Progenitor cell of endocrine pancreas (in vitro differentiated cells): Measurements from ENCODE around the gene APOL5. TPM values are rescaled to one million over a fixed set of nuclear protein-coding genes. Genes with fewer than 3 reads are reported as not detected.
A peak's percentile ranks its signal among the peaks of the same experiment; 100 is the strongest.
"Not testable (repeated sequence)": the region's sequence is repeated elsewhere in the genome, so short reads cannot be mapped to it uniquely, and the experiment has no call there.

Source experiments
- DNase-seq: peaks from one replicate; pipeline ENCODE4 v3.0.0; 2021; ENCODE audit warnings: low spot score; ENCODE audit not compliant: unreplicated experiment
- H3K27ac Mint-ChIP-seq: 2 replicates; pipeline ENCODE4 v1.8.0; 2021; ENCODE audit warnings: mild to moderate bottlenecking, moderate library complexity, mixed read lengths
- H3K27me3 Mint-ChIP-seq: 2 replicates; pipeline ENCODE4 v1.8.0; 2021; ENCODE audit warnings: mixed read lengths
- H3K36me3 Mint-ChIP-seq: 2 replicates; pipeline ENCODE4 v1.8.0; 2022; ENCODE audit warnings: mixed read lengths; ENCODE audit not compliant: insufficient read depth
- H3K4me1 Mint-ChIP-seq: 2 replicates; pipeline ENCODE4 v1.8.0; 2021; ENCODE audit warnings: low read depth, mixed read lengths
- H3K4me3 Mint-ChIP-seq: 2 replicates; pipeline ENCODE4 v1.8.0; 2021; ENCODE audit warnings: low read depth, mild to moderate bottlenecking, moderate library complexity, mixed read lengths
- H3K9me3 Mint-ChIP-seq: 2 replicates; pipeline ENCODE4 v1.8.0; 2021; ENCODE audit warnings: low read depth, mixed read lengths
- CTCF ChIP-seq: fragments of 200-600 bp; sonication (generic); IDR thresholded peaks from one replicate; pipeline ENCODE4 v1.5.0; 2021; ENCODE audit warnings: antibody characterized with exemption, mild to moderate bottlenecking; ENCODE audit not compliant: unreplicated experiment
- total RNA-seq: library from RNA; stranded (reverse); gene quantifications from 2 replicates; pipeline ENCODE4 v1.2.1, GENCODE V29; 2021

APOL5 gene
- total RNA-seq, 1 donor from 2014 or later = not detected

- no peak overlapping the region for H3K4me3 Mint-ChIP-seq
- no peaks in the 10 kb centered on the region for H3K9me3 Mint-ChIP-seq
- H3K27me3 Mint-ChIP-seq = no peaks in the 10 kb centered on the region
- no peak for TF ChIP-seq CTCF
- no peak overlapping the region for H3K27ac Mint-ChIP-seq
- no peaks in the 10 kb centered on the region for H3K4me1 Mint-ChIP-seq
- no peak for DNase-seq
- peaks cover 25% of the 10 kb centered on the region for H3K36me3 Mint-ChIP-seq
These were observed 17.9 kb downstream of the APOL5 start for GRCh38 chr22:35735542-35735941.

GRCh38 chr22:35736166-35736565, 18.5 kb downstream of the APOL5 start:
- H3K4me1 Mint-ChIP-seq = no peaks in the 10 kb centered on the region
- H3K36me3 Mint-ChIP-seq = peaks cover 25% of the 10 kb centered on the region
- DNase-seq = no peak
- no peaks in the 10 kb centered on the region for H3K9me3 Mint-ChIP-seq
- H3K27ac Mint-ChIP-seq = peak overlapping the region; percentile 7
- no peaks in the 10 kb centered on the region for H3K27me3 Mint-ChIP-seq
- no peak overlapping the region for H3K4me3 Mint-ChIP-seq
- TF ChIP-seq CTCF = no peak

- no peak for DNase-seq
- peak overlapping the region; percentile 7 for H3K27ac Mint-ChIP-seq
- H3K27me3 Mint-ChIP-seq = no peaks in the 10 kb centered on the region
These were observed 19.0 kb downstream of the APOL5 start for GRCh38 chr22:35736701-35737100.

GRCh38 chr22:35737886-35738285, 20.2 kb downstream of the APOL5 start:
- not testable (repeated sequence) for H3K27me3 Mint-ChIP-seq, H3K4me3 Mint-ChIP-seq, H3K4me1 Mint-ChIP-seq, H3K9me3 Mint-ChIP-seq, DNase-seq, H3K27ac Mint-ChIP-seq
- peaks cover 24% of the 10 kb centered on the region for H3K36me3 Mint-ChIP-seq

More at GRCh38 chr22:35736701-35737100, 19.0 kb downstream of the APOL5 start:
- no peaks in the 10 kb centered on the region for H3K4me1 Mint-ChIP-seq
- H3K36me3 Mint-ChIP-seq = peaks cover 24% of the 10 kb centered on the region
- TF ChIP-seq CTCF = no peak
- H3K4me3 Mint-ChIP-seq = no peak overlapping the region
- H3K9me3 Mint-ChIP-seq = no peaks in the 10 kb centered on the region

GRCh38 chr22:35739076-35739930, 21.6 kb downstream of the APOL5 start:
- Mint-ChIP-seq H3K4me1 (no peaks in the 10 kb centered on the region), H3K9me3 (no peaks in the 10 kb centered on the region), H3K27ac (no peak overlapping the region), H3K36me3 (peaks cover 26% of the 10 kb centered on the region), H3K4me3 (no peak overlapping the region), H3K27me3 (no peaks in the 10 kb centered on the region)
- no peak for DNase-seq
- TF ChIP-seq CTCF = peak; percentile 20

- TF ChIP-seq CTCF = no peak
- Mint-ChIP-seq H3K9me3 (no peaks in the 10 kb centered on the region), H3K27ac (no peak overlapping the region), H3K36me3 (peaks cover 29% of the 10 kb centered on the region), H3K27me3 (no peaks in the 10 kb centered on the region), H3K4me3 (no peak overlapping the region), H3K4me1 (no peaks in the 10 kb centered on the region)
- DNase-seq = no peak
These were observed 22.3 kb downstream of the APOL5 start for GRCh38 chr22:35739931-35740380.
